ENCODE results near the gene S100PBP.

S100PBP gene

GRCh38 chr1:32817159-32817814 is at the start of gene S100PBP, which contains the start of gene YARS1:
Gene S100PBP (plus strand): TSS chr1:32817653. CDS start chr1:32826100, 8,447 bp downstream.
Gene YARS1 (minus strand): TSS chr1:32817358. CDS start chr1:32817244, 114 bp downstream.
- DNase-seq (ENCODE audit: low spot score): peak; percentile 99

GRCh38 chr1:32768110-32768850 is 49.2 kb upstream of the S100PBP start:
- DNase-seq (ENCODE audit: low spot score): no peak

- peak; percentile 70 for DNase-seq (ENCODE audit: low spot score)
Observed at GRCh38 chr1:32769524-32770220, 47.8 kb upstream of the S100PBP start.

GRCh38 chr1:32770221-32770731 is 47.2 kb upstream of the S100PBP start:
- no peak for DNase-seq (ENCODE audit: low spot score)

GRCh38 chr1:32770741-32771548 is 46.5 kb upstream of the S100PBP start:
- no peak for DNase-seq (ENCODE audit: low spot score)

- no peak for DNase-seq (ENCODE audit: low spot score)
Observed at GRCh38 chr1:32771561-32772280, 45.7 kb upstream of the S100PBP start.

- DNase-seq (ENCODE audit: low spot score): no peak
Observed at GRCh38 chr1:32772281-32773017, 45.0 kb upstream of the S100PBP start.

GRCh38 chr1:32773018-32773763 is 44.3 kb upstream of the S100PBP start:
- DNase-seq (ENCODE audit: low spot score): peak; percentile 87

- DNase-seq (ENCODE audit: low spot score): no peak
Observed at GRCh38 chr1:32773764-32774463, 43.5 kb upstream of the S100PBP start.

- no peak for DNase-seq (ENCODE audit: low spot score)
Observed at GRCh38 chr1:32774464-32774808, 43.0 kb upstream of the S100PBP start.

GRCh38 chr1:32774950-32775634 is 42.4 kb upstream of the S100PBP start:
- peak; percentile 61 for DNase-seq (ENCODE audit: low spot score)

GRCh38 chr1:32775640-32776337 is 41.7 kb upstream of the S100PBP start:
- peak; percentile 59 for DNase-seq (ENCODE audit: low spot score)

- no peak for DNase-seq (ENCODE audit: low spot score)
Observed at GRCh38 chr1:32779242-32779641, 38.2 kb upstream of the S100PBP start.

- DNase-seq (ENCODE audit: low spot score): no peak
Observed at GRCh38 chr1:32780005-32780404, 37.4 kb upstream of the S100PBP start.

- no peak for DNase-seq (ENCODE audit: low spot score)
Observed at GRCh38 chr1:32780628-32781234, 36.7 kb upstream of the S100PBP start.

GRCh38 chr1:32782086-32782485 is 35.4 kb upstream of the S100PBP start:
- DNase-seq (ENCODE audit: low spot score): peak; percentile 7

GRCh38 chr1:32783851-32784250 is 33.6 kb upstream of the S100PBP start:
- no peak for DNase-seq (ENCODE audit: low spot score)

Data from AG20443 (cell line).